Stimulated activated CD4-positive, alpha-beta T cell treated with anti-CD3 and anti-CD28 coated beads, Interleukin-15, amount 100 ng/mL, for 1 hour (primary cell): Measurements from ENCODE around the gene SCGB1C2.

Experiments
- DNase-seq, 2 donors: peaks; one replicate each; pipeline ENCODE4 v3.0.0-alpha.2; 2020; ENCODE audit warnings: low read depth in 1 of 2, low spot score in 1 of 2

Gene SCGB1C2

DNA sequence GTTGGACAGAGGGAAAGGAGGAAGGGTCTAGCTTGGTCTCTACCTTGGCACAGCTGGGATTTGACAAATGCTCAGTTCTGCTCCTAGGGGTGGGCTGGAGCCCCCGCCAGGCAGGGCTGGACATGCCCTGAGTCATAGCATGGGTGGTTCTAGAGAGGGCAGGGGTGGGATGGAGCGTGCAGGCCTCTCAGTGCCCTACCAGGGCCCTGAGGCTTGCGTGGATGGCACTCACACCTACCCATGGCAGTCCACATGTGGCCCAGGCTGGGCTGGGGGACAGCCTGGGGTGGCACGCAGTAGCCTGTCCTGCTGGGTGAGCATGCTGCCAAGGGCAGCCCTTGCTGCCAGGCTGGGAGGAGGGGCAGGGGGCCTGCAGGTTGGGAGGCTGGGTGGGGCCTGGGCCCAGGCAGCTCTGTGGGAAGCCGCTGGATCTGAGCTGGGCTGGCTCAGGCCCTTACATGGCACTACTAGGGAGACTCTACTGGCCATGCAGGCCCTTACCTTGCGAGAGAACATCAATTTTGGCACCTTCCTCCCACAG is 32.8 kb downstream of the SCGB1C2 start:
- DNase-seq, result no peak

DNA sequence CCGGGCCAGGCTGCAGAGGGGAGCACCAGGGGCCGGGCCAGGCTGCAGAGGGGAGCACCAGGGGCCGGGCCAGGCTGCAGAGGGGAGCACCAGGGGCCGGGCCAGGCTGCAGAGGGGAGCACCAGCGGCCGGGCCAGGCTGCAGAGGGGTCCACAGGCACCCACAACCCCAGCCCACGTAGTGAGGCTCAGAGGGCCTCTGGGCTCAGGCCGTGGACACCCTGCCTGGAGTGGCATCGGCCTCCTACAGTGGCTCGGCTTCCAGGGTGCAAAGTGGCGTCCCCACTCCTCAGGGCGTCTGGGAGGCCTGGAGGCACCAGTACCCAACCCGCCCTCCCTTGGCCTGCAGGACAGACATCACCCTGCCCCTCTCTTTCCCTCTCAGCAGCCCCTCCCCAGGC is 34.5 kb downstream of the SCGB1C2 start:
- no peak for DNase-seq

DNA sequence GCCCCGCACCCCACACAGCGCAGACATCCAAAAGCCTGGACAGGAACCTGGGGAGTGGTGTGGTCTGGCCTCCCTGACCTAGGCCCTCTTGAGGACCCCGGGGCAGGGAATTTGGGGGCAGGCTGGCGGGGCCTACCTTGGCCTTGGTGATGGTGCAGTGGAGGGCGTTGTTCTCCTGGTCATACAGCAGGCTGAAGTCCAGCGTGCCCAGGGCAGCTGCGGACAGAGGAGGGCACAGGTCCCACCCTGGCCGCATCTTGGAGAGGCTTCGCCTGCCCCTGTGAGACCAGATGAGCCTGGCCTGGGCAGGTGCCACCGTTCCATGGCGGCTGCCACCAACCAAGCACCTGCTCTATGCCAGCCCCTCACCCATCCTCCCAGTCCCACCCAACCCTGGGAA is 35.0 kb downstream of the SCGB1C2 start:
- no peak for DNase-seq

DNA sequence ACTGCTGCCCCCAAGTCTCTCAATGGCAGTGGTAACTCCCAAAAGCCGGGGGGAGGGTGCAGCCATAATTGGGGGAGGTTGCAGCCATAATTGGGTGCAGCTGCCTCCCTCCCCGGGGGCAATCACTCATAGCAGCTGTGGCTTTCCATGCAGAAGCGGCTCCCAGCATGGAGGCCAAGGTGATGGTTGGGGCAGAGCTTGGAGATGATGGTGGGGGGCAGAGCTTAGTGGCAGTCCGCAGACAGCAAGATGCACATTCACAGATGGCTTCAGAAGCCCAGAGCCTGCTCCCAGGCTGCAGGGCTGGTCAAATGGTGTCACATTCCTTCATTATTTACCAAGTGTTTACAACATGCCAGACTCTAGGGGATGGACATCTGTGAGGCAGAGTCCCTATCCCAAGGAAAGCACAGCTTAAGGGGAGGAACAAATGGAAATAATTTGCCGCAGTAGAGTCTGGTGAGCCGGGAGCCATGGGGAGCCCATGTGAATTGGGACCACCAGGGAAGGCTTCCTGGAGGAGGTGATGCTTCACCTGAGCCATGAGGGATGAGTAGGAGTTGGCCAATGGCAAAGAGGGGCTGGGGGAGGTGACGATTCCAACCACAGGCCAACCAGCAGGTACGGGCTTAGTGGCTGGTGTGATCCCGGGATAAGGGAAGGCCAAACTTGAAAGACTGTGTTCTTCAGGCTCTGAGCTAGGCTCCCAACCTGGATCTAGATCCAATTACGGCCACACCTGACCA is 36.0 kb downstream of the SCGB1C2 start:
- DNase-seq, result no peak

DNA sequence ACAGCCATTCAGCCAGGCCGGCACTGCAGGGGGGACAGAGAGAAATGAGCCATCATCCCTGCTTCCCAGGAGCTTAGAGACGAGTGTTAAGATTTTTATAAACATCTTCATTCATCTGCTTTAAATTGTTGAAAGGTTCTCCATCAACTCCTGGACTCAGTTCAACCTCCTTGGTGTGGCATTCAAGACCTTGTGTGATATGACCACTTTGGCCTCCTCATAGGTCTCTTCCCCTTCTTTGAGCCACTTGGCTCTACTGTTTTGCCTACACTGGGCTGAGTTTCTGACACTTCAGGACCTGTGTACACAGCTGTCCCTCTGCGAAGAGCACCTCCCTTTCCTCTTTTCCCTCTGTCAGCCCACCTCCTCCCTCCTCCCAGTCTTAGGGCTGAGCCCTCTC is 39.8 kb downstream of the SCGB1C2 start:
- no peak for DNase-seq

DNA sequence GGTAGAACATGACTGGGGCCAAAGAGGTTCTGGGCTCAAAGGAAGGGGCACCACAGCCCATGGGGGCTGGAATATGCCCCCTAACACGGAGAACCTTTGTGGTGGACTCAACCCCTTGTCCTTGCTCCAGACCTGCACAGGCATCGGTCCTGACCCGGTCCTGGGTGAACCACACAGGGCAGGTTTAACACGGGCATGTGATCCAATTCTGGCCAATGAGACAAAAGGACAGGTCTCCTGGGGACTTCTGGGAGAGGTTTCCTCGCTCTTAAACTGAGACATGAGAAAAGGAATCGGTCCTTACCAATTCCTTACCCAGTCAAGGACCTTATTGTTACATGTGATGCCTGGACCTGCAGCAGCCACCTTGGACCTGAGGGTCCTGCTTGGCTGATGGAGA is 40.4 kb downstream of the SCGB1C2 start:
- no peak for DNase-seq

DNA sequence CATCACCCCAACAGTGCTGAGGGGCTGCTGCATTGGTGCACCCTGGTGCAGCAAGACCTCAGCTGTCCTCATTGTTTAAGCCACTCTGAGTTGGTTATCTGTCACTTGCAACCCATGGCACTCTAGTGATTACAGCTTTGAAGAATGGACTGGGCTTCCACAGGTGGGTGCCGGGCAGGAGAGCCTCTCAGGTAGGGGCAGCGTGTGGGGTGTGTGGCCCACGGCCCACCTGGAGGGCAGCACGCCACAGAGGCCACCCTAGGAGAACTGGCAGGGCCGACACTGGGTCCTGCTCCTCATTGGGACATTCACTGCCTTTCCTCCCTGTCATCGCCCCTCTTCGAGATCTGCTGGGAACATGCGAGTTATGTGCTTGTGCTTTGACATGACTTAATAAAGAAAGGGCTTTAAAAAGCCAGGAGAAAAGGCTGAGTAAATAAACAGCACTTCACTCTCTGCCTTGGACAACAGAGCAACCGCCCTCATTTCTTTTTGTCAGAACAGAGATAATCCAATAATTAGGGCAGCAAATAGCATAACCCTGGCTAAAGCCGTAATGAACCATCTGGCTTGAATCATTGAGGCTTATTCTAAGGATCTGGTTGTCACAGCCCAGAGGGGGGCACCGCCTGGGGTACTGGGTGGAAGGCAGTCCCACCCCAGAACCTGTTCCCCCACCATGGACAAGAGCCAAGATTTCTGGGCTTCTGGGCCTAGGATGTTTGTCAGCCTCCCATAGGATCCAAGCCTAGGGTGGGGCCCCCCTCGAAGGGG is 41.1 kb downstream of the SCGB1C2 start:
- DNase-seq, result no peak

DNA sequence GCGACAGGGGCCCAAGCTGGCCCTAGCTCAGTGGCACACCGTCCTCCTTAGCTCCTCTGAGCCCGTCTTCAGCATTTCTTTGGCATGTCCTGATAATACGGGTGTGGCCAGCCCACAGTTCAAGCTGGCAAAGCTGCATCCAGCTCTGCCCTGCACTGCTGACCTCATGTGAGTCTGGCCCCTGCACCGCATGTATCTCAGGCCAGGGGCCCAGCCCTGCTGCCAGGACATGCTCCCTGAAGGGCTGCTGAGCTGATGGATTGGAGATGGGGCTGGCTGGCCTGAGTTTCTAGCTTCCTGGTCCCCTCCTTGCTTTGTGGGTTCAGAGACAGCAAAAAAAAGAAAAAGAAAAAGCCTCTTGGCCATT is 41.7 kb downstream of the SCGB1C2 start:
- no peak for DNase-seq

DNA sequence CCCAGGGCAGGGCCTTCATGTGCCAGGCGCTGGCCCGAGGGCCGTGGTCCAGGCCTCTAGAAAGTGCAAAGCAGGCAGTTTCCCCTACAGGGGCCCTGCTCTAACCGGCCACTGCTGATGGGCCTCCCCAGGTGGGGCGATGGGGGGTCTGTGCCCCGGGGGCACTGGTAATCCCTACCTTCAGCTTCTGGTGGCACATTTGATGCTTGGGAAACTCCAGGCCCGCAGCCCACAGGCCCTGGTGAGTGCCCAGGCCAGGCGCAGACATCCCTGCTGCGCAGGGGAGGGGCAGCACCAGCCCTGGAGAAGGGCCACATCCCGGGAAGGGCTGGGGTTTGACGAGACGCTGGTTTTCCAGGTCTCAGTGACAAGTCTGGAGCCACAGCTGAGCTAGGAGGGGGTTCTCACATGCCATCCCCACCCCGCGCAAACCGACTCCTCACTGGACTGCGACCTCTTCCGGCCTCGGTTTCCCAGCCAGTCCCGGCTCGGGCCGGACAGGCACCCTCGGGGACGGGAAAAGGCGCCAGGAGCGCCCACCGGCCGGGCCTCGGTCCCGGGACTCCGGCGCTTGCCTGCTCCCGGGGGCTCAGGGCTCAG is 42.5 kb downstream of the SCGB1C2 start:
- DNase-seq, result no peak

DNA sequence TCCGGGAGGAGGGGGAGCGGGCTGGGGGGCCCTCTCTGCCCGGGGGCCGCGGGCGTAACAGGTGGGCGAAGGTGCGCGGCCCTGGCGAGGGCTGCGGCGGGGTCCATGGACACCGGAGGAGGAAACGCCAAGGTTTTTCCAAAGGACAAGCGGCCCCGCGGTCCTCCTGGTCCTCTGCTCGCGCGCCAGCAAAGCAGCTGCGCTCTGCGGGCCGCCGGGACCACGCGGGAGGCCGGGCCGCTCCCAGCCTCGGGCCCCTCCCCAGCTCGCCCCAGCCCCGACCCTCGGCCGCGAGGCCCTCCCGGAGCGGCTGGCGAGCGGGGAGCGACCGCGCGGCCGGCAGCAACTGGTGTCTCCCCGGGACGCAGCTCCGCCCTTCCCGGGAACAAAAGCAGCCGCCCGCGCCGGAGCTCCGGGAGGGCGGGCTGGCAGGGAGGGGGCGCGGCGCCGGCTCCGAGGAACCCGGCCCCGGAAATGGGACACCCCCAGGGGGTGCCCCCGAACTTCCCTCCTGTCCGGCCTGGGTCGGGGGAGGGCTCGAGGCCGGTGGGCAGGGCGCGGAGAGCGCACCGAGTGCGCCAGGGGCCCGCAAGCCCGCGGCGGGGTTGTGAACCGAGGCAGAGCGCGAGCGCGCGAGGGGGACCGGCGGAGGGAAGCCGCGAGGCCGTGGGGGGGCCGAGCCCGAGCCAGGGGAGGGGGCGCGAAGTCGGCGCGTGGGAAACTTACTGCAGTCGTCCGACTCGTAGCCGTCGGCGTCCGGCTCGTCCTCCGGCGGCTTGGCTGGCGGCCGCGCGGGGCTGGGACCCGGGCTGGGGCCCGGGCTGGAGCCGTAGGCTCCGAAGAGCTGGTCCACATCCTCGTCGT is 43.2 kb downstream of the SCGB1C2 start:
- DNase-seq, result no peak

DNA sequence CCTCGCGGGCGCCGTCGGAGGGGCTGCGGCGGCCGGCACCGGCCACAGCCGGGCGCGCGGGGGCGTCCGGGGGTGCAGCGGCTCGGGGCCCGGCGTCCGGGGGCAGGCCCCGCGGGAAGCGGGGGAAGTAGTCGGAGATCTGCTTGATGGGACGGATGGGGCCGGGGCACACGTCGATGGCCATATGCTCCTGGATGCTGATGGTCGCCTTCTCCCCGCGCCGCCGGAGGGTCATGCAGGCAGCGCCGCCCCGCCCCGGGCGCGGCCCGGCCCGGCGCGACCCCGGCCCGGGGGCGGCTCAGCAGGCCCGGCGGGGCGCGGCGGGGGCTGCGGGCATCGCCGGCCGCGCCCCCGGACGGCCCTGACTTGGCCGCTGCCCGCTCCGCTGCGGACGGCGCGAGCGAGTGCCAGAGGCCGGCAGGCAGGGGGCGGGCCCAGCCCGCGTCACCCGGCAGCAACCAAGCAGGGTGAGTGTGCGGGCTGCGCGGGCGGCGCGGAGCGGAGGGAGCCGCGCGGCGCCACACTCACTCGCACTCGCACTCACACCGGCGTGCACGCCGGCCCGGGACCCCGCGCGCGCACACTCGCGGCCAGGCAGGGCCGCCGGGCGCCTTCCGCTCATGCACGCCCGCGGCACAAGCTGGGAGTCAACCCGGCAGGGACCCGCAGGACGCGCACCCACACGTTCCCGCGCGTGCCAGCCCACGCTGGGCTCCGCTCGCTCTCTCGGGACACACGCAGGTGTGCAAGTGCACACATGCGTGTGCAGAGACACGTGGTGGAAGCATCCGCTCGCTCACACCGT is 44.1 kb downstream of the SCGB1C2 start, which contains the start of gene DOC2B:
Gene DOC2B, minus strand, starts transcription at position 406 of the 805 bp plus-strand sequence. Its CDS starts 171 bp downstream, at position 235.
- peak in 1 of 2 donors; percentile 15 for DNase-seq

DNA sequence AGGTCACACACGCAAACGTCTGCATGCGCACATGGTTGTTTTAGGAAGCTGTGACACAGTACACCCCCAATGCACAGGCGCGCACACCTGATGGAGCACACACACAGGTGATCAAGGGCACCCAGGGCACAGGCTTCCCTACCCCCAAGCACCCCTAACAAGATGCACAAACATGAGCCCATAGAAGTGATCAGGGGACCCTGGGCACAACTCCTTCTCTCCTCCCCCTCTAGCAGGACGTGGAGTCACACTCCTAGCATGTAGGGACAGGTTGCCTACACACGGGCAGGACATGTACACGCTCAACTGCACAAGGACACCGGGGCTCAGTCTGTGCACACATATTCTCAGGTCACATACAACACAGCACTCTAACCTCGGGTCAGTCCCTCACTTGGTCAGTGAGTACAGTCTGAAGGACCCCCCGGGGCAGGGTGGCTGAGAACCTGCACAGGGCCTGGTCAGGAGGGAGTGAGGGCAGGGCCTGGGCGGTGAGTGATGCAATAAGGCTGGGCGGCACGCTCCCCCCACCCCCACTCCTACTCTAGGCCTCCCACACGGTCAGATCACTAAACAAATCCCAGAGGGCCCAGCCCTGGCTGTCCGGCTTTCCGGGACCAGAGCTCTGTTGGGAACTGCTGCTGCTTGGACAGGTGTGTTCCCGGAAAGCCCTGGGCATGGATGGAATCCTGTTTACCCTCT is 44.8 kb downstream of the SCGB1C2 start:
- DNase-seq, result no peak

DNA sequence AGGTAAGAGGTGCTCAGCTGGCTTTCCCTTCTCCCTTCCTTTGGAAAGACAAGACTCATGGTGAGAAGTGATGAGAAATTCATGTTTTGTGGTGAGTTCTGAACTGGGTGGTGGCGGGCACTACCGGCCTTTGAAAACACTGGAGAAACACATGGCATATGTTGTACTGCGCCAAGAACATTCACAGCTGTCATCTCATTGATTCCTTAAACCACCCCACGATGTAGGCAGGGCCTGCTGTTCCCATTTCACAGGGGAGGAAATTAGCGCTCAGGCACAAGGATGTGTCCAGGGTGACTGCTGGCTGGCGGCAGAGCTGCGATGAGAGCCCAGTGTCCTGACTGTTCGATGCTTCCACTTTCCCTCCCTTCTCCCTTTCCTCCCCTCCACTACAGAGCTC is 45.7 kb downstream of the SCGB1C2 start:
- DNase-seq, result no peak

DNA sequence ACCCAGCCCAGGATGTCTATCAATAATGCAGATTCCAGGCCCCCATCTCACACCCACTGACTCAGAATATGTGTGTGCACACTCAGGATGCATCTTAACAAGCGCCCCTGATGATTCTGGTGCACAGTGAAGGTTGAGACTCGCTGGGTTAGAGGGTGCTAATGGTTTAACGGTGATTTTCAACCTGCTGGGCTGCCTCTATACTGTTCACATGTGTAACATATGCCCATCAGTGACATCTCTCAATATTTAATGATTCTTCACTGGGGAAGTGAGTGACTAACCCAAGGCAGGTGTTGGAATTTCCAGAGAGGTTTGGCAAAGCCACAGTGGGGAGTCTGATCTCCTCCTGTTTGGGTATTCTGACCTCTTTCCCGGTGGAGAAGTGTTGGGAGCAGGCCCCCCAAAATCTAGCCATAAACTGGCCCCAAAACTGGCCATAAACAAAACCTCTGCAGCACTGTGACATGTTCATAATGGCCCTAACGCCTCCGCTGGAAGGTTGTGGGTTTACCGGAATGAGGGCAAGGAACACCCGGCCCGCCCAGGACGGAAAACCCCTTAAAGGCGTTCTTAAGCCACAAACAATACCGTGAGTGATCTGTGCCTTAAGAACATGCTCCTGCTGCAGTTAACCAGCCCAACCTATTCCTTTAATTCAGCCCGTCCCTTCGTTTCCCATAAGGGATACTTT is 48.2 kb downstream of the SCGB1C2 start:
- peak in 1 of 2 donors; percentile 6 for DNase-seq

DNA sequence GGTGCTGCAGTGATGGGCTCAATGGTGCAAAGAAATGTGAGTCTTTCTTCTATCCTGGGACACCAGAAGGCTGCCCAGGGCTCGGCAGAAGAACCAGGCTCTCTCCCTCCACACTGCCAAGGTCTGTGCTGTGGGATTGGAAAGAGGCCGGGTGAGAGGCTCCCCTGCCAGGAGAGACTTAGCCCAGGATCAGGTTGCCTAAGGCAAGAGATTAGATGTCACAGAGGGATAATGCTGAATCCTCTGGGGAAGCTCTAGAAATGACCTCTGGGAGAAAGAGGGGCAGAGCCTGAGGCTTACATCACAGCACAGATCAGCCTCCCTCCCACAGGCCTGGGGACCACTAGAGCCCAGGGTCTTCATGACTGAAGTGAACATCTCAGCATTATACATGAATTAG is 49.8 kb downstream of the SCGB1C2 start:
- no peak for DNase-seq
